Keratinocyte (primary cell): ENCODE results near the gene CDC42EP3. TPM values are rescaled to one million over a fixed set of nuclear protein-coding genes. Genes with fewer than 3 reads are reported as not detected.

ENCODE experiments used
- DNase-seq: peaks from one replicate; pipeline ENCODE4 v3.0.0-alpha.2; 2011; ENCODE audit warnings: low read depth, missing footprints, low spot score
- FAIRE-seq: peaks from 2 replicates; lab custom pipeline; 2011; peaks lifted over from hg19 to GRCh38; lab: Jason Lieb, UNC
- H2AFZ ChIP-seq: 2 replicates; pipeline ENCODE4 v1.6.0; 2012; ENCODE audit warnings: low read length, control low read depth, inconsistent platforms; ENCODE audit not compliant: control insufficient read depth
- H3K27ac ChIP-seq: 2 replicates; pipeline ENCODE4 v1.5.1; 2011; ENCODE audit warnings: low read length; ENCODE audit not compliant: control insufficient read depth, insufficient read depth
- H3K27me3 ChIP-seq: 3 replicates; pipeline ENCODE4 v1.6.0; 2011; ENCODE audit warnings: low read length; ENCODE audit not compliant: control insufficient read depth, insufficient read depth; ENCODE audit errors: extremely low read depth
- H3K36me3 ChIP-seq, 2 experiments: 2 replicates in 1 of 2; 3 replicates in 1 of 2; pipeline ENCODE4 v1.5.1; 2011; ENCODE audit warnings: low read length in 2 of 2, mild to moderate bottlenecking in 1 of 2; ENCODE audit not compliant: control insufficient read depth in 2 of 2, insufficient read depth in 2 of 2; ENCODE audit errors: extremely low read depth in 1 of 2
- H3K4me1 ChIP-seq: 3 replicates; pipeline ENCODE4 v1.5.1; 2011; ENCODE audit warnings: low read length; ENCODE audit not compliant: control insufficient read depth, insufficient read depth; ENCODE audit errors: extremely low read depth
- H3K4me2 ChIP-seq: 3 replicates; pipeline ENCODE4 v1.6.0; 2011; ENCODE audit warnings: low read depth, low read length; ENCODE audit not compliant: control insufficient read depth, insufficient read depth; ENCODE audit errors: extremely low read depth
- H3K4me3 ChIP-seq, 3 experiments: fragments of 200-600 bp in 1 of 3; sonication (generic) in 1 of 3; 2 replicates in 2 of 3; 3 replicates in 1 of 3; pipeline ENCODE4 v1.5.1; 2011 to 2016; ENCODE audit warnings: low read length in 3 of 3, mild to moderate bottlenecking in 3 of 3, control low read depth in 2 of 3, inconsistent platforms in 1 of 3, low read depth in 1 of 3, mixed read lengths in 1 of 3, mixed run types in 1 of 3, moderate library complexity in 1 of 3; ENCODE audit not compliant: control insufficient read depth in 2 of 3, insufficient read depth in 2 of 3; ENCODE audit errors: extremely low read depth in 1 of 3
- H3K79me2 ChIP-seq: 2 replicates; pipeline ENCODE4 v1.6.0; 2012; ENCODE audit warnings: low read length; ENCODE audit not compliant: control insufficient read depth, insufficient read depth
- H3K9ac ChIP-seq: 3 replicates; pipeline ENCODE4 v1.6.0; 2011; ENCODE audit warnings: low read length; ENCODE audit not compliant: control insufficient read depth, insufficient read depth; ENCODE audit errors: extremely low read depth
- H3K9me1 ChIP-seq: 3 replicates; pipeline ENCODE4 v1.6.0; 2011; ENCODE audit warnings: low read length; ENCODE audit not compliant: control insufficient read depth, insufficient read depth; ENCODE audit errors: extremely low read depth
- H3K9me3 ChIP-seq: 2 replicates; pipeline ENCODE4 v1.5.1; 2012; ENCODE audit warnings: low read depth, low read length; ENCODE audit not compliant: control insufficient read depth
- H4K20me1 ChIP-seq: 3 replicates; pipeline ENCODE4 v1.6.0; 2011; ENCODE audit warnings: low read length; ENCODE audit not compliant: control insufficient read depth, insufficient read depth; ENCODE audit errors: extremely low read depth
- EZH2 ChIP-seq: IDR thresholded peaks from one replicate; pipeline ENCODE4 v1.6.1; 2012; ENCODE audit warnings: inconsistent platforms, mild to moderate bottlenecking, low read length, moderate library complexity
- dilution Hi-C: fragments of 300-500 bp; cut with MboI; formaldehyde crosslinking; loops from one replicate; pipeline ENCODE4 v1.7.0; 2020; ENCODE audit warnings: low sequenced_read_pairs; ENCODE audit not compliant: extremely low pct_ligation_motif_present
- polyA plus RNA-seq, 5 experiments: library from polyadenylated mRNA; depleted of rRNA in 3 of 5; stranded (reverse) in 3 of 5; stranded (forward) in 1 of 5; unstranded in 1 of 5; fragments of >200 nt; gene quantifications; 1 replicate in 1 of 5; 2 replicates in 3 of 5; 3 replicates in 1 of 5; pipeline versions ENCODE4 v1.2.1 to v1.2.3, GENCODE V29; 2011 to 2012; ENCODE audit warnings: missing spikeins in 2 of 5, low read depth in 1 of 5, low replicate concordance in 1 of 5
- TF ChIP-seq, protein P1 (sequence below), 3 experiments: IDR thresholded peaks in 1 of 3; conservative IDR thresholded peaks in 1 of 3; optimal IDR thresholded peaks in 1 of 3; 2 replicates in 2 of 3; 3 replicates in 1 of 3; pipeline versions ENCODE3 to v1.5.1; 2011; ENCODE audit warnings: low read length in 3 of 3, mild to moderate bottlenecking in 3 of 3, moderate library complexity in 2 of 3, control low read depth in 1 of 3, inconsistent platforms in 1 of 3; ENCODE audit not compliant: insufficient read depth in 2 of 3; ENCODE audit errors: extremely low read depth in 1 of 3

Gene CDC42EP3
- polyA plus RNA-seq, 1 donor (not counting 4 experiments of a cell fraction or from before 2014, with no cell fraction given) = 34.6 TPM

DNA sequence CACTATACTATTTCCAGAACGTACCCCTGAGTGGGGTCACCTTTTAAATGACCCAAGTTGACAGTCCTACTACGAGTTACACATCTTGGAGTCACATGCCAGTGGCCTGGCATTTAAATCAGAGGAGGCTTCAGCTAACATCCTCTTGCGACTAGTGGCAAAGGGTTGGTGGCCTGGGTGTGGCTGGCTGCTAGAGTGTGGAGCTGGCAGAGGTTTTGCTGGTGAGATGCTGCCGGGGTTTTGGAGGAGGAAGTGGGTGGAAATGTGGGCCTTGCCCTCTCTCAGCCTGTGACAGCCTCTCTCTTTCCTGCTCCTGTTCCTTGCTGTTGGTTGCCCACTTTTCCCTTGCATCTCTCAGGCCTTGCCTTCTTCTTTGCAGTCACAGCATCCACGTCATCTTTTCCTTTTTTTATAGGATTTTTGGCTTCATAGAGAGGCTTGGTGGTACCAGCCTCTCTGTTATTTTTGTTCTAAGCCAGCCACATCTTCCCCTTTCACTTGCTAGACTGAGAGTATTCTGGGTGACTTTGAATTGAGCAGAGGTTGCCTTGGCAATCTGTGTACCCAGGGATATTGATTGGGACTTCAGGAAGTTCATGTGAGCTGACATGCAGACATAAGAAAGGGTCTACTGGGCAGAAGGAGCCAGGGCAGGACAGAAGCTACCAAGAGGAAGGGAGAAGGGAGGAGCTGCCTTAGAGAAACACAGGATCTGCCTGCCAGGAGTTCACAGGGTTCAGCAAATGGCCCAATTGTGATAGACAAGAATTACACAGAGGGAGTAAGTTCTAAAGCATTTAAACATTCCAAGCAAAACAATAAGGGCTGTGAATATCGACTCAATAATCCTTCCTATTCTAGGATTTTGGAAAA lies 55.4 kb downstream of the CDC42EP3 start:
- dilution Hi-C loops = no loop called here
- H3K4me3 ChIP-seq = no peak overlapping the region
- no peaks in the 10 kb centered on the region for H3K27me3 ChIP-seq
- no peaks in the 10 kb centered on the region for H4K20me1 ChIP-seq
- no peak overlapping the region for H3K4me2 ChIP-seq
- no peaks in the 10 kb centered on the region for H3K36me3 ChIP-seq
- no peak overlapping the region for H3K27ac ChIP-seq
- TF ChIP-seq EZH2 = no peak
- TF ChIP-seq, protein P1, sequence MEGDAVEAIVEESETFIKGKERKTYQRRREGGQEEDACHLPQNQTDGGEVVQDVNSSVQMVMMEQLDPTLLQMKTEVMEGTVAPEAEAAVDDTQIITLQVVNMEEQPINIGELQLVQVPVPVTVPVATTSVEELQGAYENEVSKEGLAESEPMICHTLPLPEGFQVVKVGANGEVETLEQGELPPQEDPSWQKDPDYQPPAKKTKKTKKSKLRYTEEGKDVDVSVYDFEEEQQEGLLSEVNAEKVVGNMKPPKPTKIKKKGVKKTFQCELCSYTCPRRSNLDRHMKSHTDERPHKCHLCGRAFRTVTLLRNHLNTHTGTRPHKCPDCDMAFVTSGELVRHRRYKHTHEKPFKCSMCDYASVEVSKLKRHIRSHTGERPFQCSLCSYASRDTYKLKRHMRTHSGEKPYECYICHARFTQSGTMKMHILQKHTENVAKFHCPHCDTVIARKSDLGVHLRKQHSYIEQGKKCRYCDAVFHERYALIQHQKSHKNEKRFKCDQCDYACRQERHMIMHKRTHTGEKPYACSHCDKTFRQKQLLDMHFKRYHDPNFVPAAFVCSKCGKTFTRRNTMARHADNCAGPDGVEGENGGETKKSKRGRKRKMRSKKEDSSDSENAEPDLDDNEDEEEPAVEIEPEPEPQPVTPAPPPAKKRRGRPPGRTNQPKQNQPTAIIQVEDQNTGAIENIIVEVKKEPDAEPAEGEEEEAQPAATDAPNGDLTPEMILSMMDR (optimal IDR thresholded peaks at IDR 0.05 in 1 of 3, IDR thresholded peaks at IDR 0.05 in 1 of 3, conservative IDR thresholded peaks at IDR 0.05 in 1 of 3; ENCODE audit: extremely low read depth in 1 of 3, insufficient read depth in 2 of 3, low read length in 3 of 3) = no peak
- no peaks in the 10 kb centered on the region for H3K79me2 ChIP-seq
- DNase-seq (no peak), FAIRE-seq (peak; percentile 52)
- H3K9ac ChIP-seq = no peak overlapping the region
- no peaks in the 10 kb centered on the region for H3K9me1 ChIP-seq
- no peaks in the 10 kb centered on the region for H3K9me3 ChIP-seq
- H3K4me1 ChIP-seq = no peaks in the 10 kb centered on the region
- no peak overlapping the region for H2AFZ ChIP-seq

DNA sequence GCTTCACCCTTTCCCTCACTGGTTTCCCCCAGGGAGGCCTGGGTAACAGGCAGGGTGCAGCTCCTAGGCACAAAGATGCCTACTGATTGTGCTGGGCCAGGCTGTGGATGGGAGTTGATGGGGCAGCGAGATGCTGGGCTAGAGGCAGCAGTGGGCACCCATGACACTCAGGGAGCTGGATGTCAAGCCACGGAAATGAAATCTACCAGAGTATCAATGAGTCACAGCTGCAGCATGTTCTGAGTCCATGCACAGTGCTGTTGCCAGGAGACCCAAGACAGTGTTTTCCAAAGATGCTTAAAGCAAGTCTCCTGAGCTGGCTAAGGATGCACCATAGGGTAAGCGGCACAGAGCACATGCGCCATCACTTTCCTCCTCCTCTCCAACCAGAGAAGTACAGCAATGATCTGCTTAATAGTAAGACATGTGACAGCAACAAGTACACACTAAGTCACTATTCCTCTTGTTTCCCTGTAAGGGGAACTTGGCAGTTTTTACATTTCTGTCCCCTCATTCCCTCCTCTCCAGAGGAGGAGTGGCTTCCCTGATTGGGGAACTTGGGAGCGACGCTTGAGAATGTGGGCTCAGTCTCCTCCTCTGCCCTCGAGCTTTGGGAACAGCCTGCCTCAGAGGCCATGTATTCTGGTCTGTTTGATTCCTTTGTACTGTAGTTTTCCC lies 57.2 kb downstream of the CDC42EP3 start:
- H3K9ac ChIP-seq = no peak overlapping the region
- no peak overlapping the region for H3K4me3 ChIP-seq
- no peaks in the 10 kb centered on the region for H4K20me1 ChIP-seq
- DNase-seq (no peak), FAIRE-seq (no peak)
- H2AFZ ChIP-seq = no peak overlapping the region
- H3K27ac ChIP-seq = no peak overlapping the region
- TF ChIP-seq EZH2 = no peak
- TF ChIP-seq, protein P1 (optimal IDR thresholded peaks at IDR 0.05 in 1 of 3, IDR thresholded peaks at IDR 0.05 in 1 of 3, conservative IDR thresholded peaks at IDR 0.05 in 1 of 3; ENCODE audit: extremely low read depth in 1 of 3, insufficient read depth in 2 of 3, low read length in 3 of 3) = no peak
- H3K27me3 ChIP-seq = no peaks in the 10 kb centered on the region
- no peaks in the 10 kb centered on the region for H3K79me2 ChIP-seq
- H3K4me1 ChIP-seq = no peaks in the 10 kb centered on the region
- H3K4me2 ChIP-seq = no peak overlapping the region
- no peaks in the 10 kb centered on the region for H3K9me1 ChIP-seq
- dilution Hi-C loops = no loop called here
- H3K9me3 ChIP-seq = no peaks in the 10 kb centered on the region
- no peaks in the 10 kb centered on the region for H3K36me3 ChIP-seq
